Nephron progenitor cell (in vitro differentiated cells): ENCODE data around the gene FAM184B.

ENCODE experiments used
- DNase-seq: peaks from one replicate; pipeline ENCODE4 v3.0.0; 2021
- H3K27ac Mint-ChIP-seq: 2 replicates; pipeline ENCODE4 v1.8.0; 2021; ENCODE audit warnings: mild to moderate bottlenecking, moderate library complexity, mixed read lengths
- H3K27me3 Mint-ChIP-seq: 2 replicates; pipeline ENCODE4 v1.8.0; 2021; ENCODE audit warnings: mild to moderate bottlenecking, low read depth, mixed read lengths; ENCODE audit not compliant: poor library complexity
- H3K36me3 Mint-ChIP-seq: 2 replicates; pipeline ENCODE4 v1.8.0; 2021; ENCODE audit warnings: low read depth, mixed read lengths
- H3K4me1 Mint-ChIP-seq: 2 replicates; pipeline ENCODE4 v1.8.0; 2021; ENCODE audit warnings: mixed read lengths
- H3K4me3 Mint-ChIP-seq: 2 replicates; pipeline ENCODE4 v1.8.0; 2021; ENCODE audit warnings: mild to moderate bottlenecking, moderate library complexity, mixed read lengths
- H3K9me3 Mint-ChIP-seq: 2 replicates; pipeline ENCODE4 v1.8.0; 2021; ENCODE audit warnings: mild to moderate bottlenecking, moderate library complexity, mixed read lengths
- CTCF ChIP-seq: fragments of 200-600 bp; sonication (generic); IDR thresholded peaks from 2 replicates; pipeline ENCODE4 v1.5.0; 2021; ENCODE audit warnings: antibody characterized with exemption

Gene FAM184B

GRCh38 chr4:17763931-17764330, 17.5 kb downstream of the FAM184B start:
- peaks cover 9% of the 10 kb centered on the region for H3K27me3 Mint-ChIP-seq
- no peaks in the 10 kb centered on the region for H3K36me3 Mint-ChIP-seq
- TF ChIP-seq CTCF, result no peak
- H3K27ac Mint-ChIP-seq, result no peak overlapping the region
- DNase-seq, result no peak
- peaks cover 9% of the 10 kb centered on the region for H3K4me1 Mint-ChIP-seq
- no peak overlapping the region for H3K4me3 Mint-ChIP-seq
- peaks cover 26% of the 10 kb centered on the region for H3K9me3 Mint-ChIP-seq

DNA sequence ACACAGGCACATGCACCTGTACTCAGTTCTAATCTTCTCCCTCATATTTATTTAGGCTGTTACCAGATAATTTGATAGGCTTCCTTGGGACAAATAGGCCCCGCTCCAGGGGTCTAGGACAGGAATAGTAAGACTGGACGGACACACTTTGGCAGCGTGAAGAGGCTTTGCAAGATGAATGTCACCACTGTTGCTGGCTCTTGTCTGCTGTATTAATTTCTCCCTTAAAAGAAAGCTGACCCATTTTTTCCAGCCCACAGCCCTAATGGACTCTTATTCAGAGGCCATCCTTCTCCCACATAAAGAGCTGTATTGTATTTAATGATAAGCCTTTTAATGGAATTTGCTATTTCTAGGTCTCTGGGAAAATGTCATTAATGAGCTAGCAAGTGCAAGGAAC, 18.0 kb downstream of the FAM184B start:
- H3K27me3 Mint-ChIP-seq, result peaks cover 9% of the 10 kb centered on the region
- no peak for DNase-seq
- H3K4me1 Mint-ChIP-seq, result peaks cover 14% of the 10 kb centered on the region
- H3K27ac Mint-ChIP-seq, result no peak overlapping the region
- TF ChIP-seq CTCF, result no peak
- peaks cover 26% of the 10 kb centered on the region for H3K9me3 Mint-ChIP-seq
- H3K36me3 Mint-ChIP-seq, result no peaks in the 10 kb centered on the region
- H3K4me3 Mint-ChIP-seq, result no peak overlapping the region

- peaks cover 22% of the 10 kb centered on the region for H3K9me3 Mint-ChIP-seq
- H3K27ac Mint-ChIP-seq, result no peak overlapping the region
- peaks cover 13% of the 10 kb centered on the region for H3K27me3 Mint-ChIP-seq
- peaks cover 21% of the 10 kb centered on the region for H3K4me1 Mint-ChIP-seq
- no peak overlapping the region for H3K4me3 Mint-ChIP-seq
- DNase-seq, result no peak
- H3K36me3 Mint-ChIP-seq, result no peaks in the 10 kb centered on the region
- no peak for TF ChIP-seq CTCF
Measured at GRCh38 chr4:17762726-17763125, 18.7 kb downstream of the FAM184B start.

- H3K36me3 Mint-ChIP-seq, result no peaks in the 10 kb centered on the region
- peaks cover 19% of the 10 kb centered on the region for H3K27me3 Mint-ChIP-seq
- TF ChIP-seq CTCF, result no peak
- H3K4me3 Mint-ChIP-seq, result no peak overlapping the region
- H3K27ac Mint-ChIP-seq, result no peak overlapping the region
- DNase-seq, result no peak
- peaks cover 27% of the 10 kb centered on the region for H3K4me1 Mint-ChIP-seq
- peaks cover 12% of the 10 kb centered on the region for H3K9me3 Mint-ChIP-seq
Measured at GRCh38 chr4:17761062-17761461, 20.4 kb downstream of the FAM184B start.

GRCh38 chr4:17760626-17761025, 20.8 kb downstream of the FAM184B start:
- TF ChIP-seq CTCF, result no peak
- Mint-ChIP-seq H3K4me1 (peaks cover 27% of the 10 kb centered on the region), H3K9me3 (peaks cover 8% of the 10 kb centered on the region), H3K27me3 (peaks cover 19% of the 10 kb centered on the region), H3K4me3 (no peak overlapping the region), H3K36me3 (no peaks in the 10 kb centered on the region), H3K27ac (no peak overlapping the region)
- DNase-seq, result no peak

DNA sequence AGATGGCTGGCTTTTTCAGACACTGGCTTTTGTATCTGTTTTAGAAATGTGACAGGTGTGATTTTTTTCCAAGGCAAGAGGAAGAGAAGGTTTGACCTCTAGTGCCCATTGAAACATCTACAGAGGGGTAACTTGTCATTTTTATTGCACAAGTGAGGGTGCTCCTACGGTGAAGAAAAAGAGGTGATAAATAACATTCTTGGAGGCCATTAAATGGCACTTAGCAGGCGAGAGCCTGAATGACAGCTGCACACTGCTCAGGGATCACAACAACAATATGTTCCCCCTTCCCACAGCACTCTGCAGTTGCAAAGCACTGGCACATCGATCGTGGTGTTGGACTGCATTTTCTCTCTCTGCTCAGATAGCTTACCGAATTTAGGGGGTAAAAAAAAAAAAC, 22.9 kb downstream of the FAM184B start:
- peak overlapping the region; percentile 9 for H3K27ac Mint-ChIP-seq
- no peak overlapping the region for H3K4me3 Mint-ChIP-seq
- TF ChIP-seq CTCF, result no peak
- H3K4me1 Mint-ChIP-seq, result peaks cover 27% of the 10 kb centered on the region
- peaks cover 25% of the 10 kb centered on the region for H3K27me3 Mint-ChIP-seq
- no peaks in the 10 kb centered on the region for H3K36me3 Mint-ChIP-seq
- peaks cover 3% of the 10 kb centered on the region for H3K9me3 Mint-ChIP-seq
- DNase-seq, result peak; percentile 13
